Measurements from ENCODE around the gene SNTA1.

GRCh38 chr20:33408716-33409654 is 34.6 kb downstream of the SNTA1 start:
- TF ChIP-seq, protein P1, sequence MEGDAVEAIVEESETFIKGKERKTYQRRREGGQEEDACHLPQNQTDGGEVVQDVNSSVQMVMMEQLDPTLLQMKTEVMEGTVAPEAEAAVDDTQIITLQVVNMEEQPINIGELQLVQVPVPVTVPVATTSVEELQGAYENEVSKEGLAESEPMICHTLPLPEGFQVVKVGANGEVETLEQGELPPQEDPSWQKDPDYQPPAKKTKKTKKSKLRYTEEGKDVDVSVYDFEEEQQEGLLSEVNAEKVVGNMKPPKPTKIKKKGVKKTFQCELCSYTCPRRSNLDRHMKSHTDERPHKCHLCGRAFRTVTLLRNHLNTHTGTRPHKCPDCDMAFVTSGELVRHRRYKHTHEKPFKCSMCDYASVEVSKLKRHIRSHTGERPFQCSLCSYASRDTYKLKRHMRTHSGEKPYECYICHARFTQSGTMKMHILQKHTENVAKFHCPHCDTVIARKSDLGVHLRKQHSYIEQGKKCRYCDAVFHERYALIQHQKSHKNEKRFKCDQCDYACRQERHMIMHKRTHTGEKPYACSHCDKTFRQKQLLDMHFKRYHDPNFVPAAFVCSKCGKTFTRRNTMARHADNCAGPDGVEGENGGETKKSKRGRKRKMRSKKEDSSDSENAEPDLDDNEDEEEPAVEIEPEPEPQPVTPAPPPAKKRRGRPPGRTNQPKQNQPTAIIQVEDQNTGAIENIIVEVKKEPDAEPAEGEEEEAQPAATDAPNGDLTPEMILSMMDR (IDR thresholded peaks at IDR 0.05) = no peak
- no peak for TF ChIP-seq ZFX (IDR thresholded peaks at IDR 0.05; ENCODE audit: borderline replicate concordance)

Data from 22Rv1 (cell line).